WTC11 (cell line): ENCODE results near the gene PDE6B. TPM values are rescaled to one million over a fixed set of nuclear protein-coding genes. Genes with fewer than 3 reads are reported as not detected.

Experiments
- ATAC-seq: fragments of 200-7000 bp; cut with Tn5 transposase; 2 replicates; pipeline ENCODE4 v1.10.0; 2021; ENCODE audit warnings: mild to moderate bottlenecking, moderate library complexity
- CTCF ChIA-PET: fragments of 300-600 bp; sonication (Branson Sonifier 250); formaldehyde crosslinking; loops from one replicate; lab custom pipeline; 2021; ENCODE audit warnings: antibody characterized with exemption; lab: Charles Lee
- POLR2A ChIA-PET: fragments of 350-600 bp; sonication (Branson Sonifier 250); formaldehyde crosslinking; loops from one replicate; lab custom pipeline; 2021; ENCODE audit warnings: antibody characterized with exemption; lab: Charles Lee
- DNase-seq: peaks from one replicate; pipeline ENCODE4 v3.0.0; 2021; ENCODE audit warnings: low spot score
- H3K27ac Mint-ChIP-seq: 2 replicates; pipeline ENCODE4 v1.8.0; 2021; ENCODE audit warnings: mixed read lengths
- H3K27me3 Mint-ChIP-seq: 2 replicates; pipeline ENCODE4 v1.8.0; 2021; ENCODE audit warnings: low read depth, mild to moderate bottlenecking, moderate library complexity, mixed read lengths
- H3K36me3 Mint-ChIP-seq: 2 replicates; pipeline ENCODE4 v1.8.0; 2021; ENCODE audit warnings: mixed read lengths
- H3K4me1 Mint-ChIP-seq: 2 replicates; pipeline ENCODE4 v1.8.0; 2022; ENCODE audit warnings: mixed read lengths
- H3K4me3 Mint-ChIP-seq: 2 replicates; pipeline ENCODE4 v1.8.0; 2021; ENCODE audit warnings: mild to moderate bottlenecking, moderate library complexity, mixed read lengths
- H3K9me3 Mint-ChIP-seq: 2 replicates; pipeline ENCODE4 v1.8.0; 2021; ENCODE audit warnings: mixed read lengths
- CDX4 ChIP-seq: fragments of 250-450 bp; sonication (Bioruptor Pico); IDR thresholded peaks from 2 replicates; pipeline ENCODE4 v1.9.0; 2021; ENCODE audit warnings: moderate library complexity, mild to moderate bottlenecking, inconsistent platforms, borderline replicate concordance
- CREB1 ChIP-seq: sonication (generic); formaldehyde crosslinking; IDR thresholded peaks from 2 replicates; pipeline ENCODE4 v1.8.0; 2023; ENCODE audit warnings: mild to moderate bottlenecking, missing genetic modification reagents
- E2F4 ChIP-seq: sonication (generic); formaldehyde crosslinking; IDR thresholded peaks from 2 replicates; pipeline ENCODE4 v1.8.1; 2022; ENCODE audit warnings: low read depth, mild to moderate bottlenecking, moderate library complexity, missing genetic modification reagents, borderline replicate concordance
- ERG ChIP-seq: fragments of 250-450 bp; sonication (Bioruptor Pico); IDR thresholded peaks from 2 replicates; pipeline ENCODE4 v1.8.0; 2021; ENCODE audit warnings: mild to moderate bottlenecking
- FOXP1 ChIP-seq: sonication (generic); formaldehyde crosslinking; IDR thresholded peaks from 2 replicates; pipeline ENCODE4 v1.8.0; 2022; ENCODE audit warnings: missing genetic modification reagents, mild to moderate bottlenecking, moderate library complexity, borderline replicate concordance
- IRF2 ChIP-seq: sonication (generic); formaldehyde crosslinking; IDR thresholded peaks from 2 replicates; pipeline ENCODE4 v1.8.0; 2022; ENCODE audit warnings: low read depth, missing genetic modification reagents, borderline replicate concordance
- JAZF1 ChIP-seq: fragments of 250-450 bp; sonication (Bioruptor Pico); IDR thresholded peaks from 2 replicates; pipeline ENCODE4 v1.9.0; 2021; ENCODE audit warnings: moderate library complexity, mild to moderate bottlenecking, inconsistent platforms
- MAX ChIP-seq: sonication (generic); formaldehyde crosslinking; IDR thresholded peaks from 2 replicates; pipeline ENCODE4 v1.8.0; 2022; ENCODE audit warnings: mild to moderate bottlenecking, missing genetic modification reagents
- NFYB ChIP-seq: sonication (generic); formaldehyde crosslinking; conservative IDR thresholded peaks from 2 replicates; pipeline ENCODE4 v1.8.0; 2022; ENCODE audit warnings: low read depth, missing genetic modification reagents
- OVOL2 ChIP-seq: fragments of 250-450 bp; sonication (Bioruptor Pico); IDR thresholded peaks from 2 replicates; pipeline ENCODE4 v1.9.0; 2021; ENCODE audit warnings: mild to moderate bottlenecking, borderline replicate concordance
- PRDM15 ChIP-seq: sonication (generic); formaldehyde crosslinking; IDR thresholded peaks from 2 replicates; pipeline ENCODE4 v1.8.0; 2022; ENCODE audit warnings: missing genetic modification reagents
- RORB ChIP-seq: fragments of 250-450 bp; sonication (Bioruptor Pico); IDR thresholded peaks from 2 replicates; pipeline ENCODE4 v1.9.0; 2021; ENCODE audit warnings: mild to moderate bottlenecking
- USF1 ChIP-seq: sonication (generic); formaldehyde crosslinking; IDR thresholded peaks from 2 replicates; pipeline ENCODE4 v1.8.0; 2022; ENCODE audit warnings: mild to moderate bottlenecking, missing genetic modification reagents
- ZBTB21 ChIP-seq: sonication (generic); formaldehyde crosslinking; IDR thresholded peaks from 2 replicates; pipeline ENCODE4 v1.8.1; 2023; ENCODE audit warnings: mild to moderate bottlenecking, missing genetic modification reagents, borderline replicate concordance
- ZNF121 ChIP-seq: sonication (generic); formaldehyde crosslinking; IDR thresholded peaks from 2 replicates; pipeline ENCODE4 v1.8.0; 2023; ENCODE audit warnings: missing genetic modification reagents
- ZNF138 ChIP-seq: sonication (generic); formaldehyde crosslinking; conservative IDR thresholded peaks from 2 replicates; pipeline ENCODE4 v1.8.1; 2022; ENCODE audit warnings: mild to moderate bottlenecking, moderate library complexity, missing genetic modification reagents
- ZNF219 ChIP-seq: sonication (generic); formaldehyde crosslinking; IDR thresholded peaks from 2 replicates; pipeline ENCODE4 v1.8.0; 2023; ENCODE audit warnings: missing genetic modification reagents, mild to moderate bottlenecking, borderline replicate concordance
- ZNF317 ChIP-seq: sonication (generic); formaldehyde crosslinking; IDR thresholded peaks from 2 replicates; pipeline ENCODE4 v1.8.1; 2023; ENCODE audit warnings: low read depth, mild to moderate bottlenecking, moderate library complexity, missing genetic modification reagents, borderline replicate concordance
- ZNF396 ChIP-seq: fragments of 250-450 bp; sonication (Bioruptor Pico); IDR thresholded peaks from 2 replicates; pipeline ENCODE4 v1.8.0; 2021; ENCODE audit warnings: mild to moderate bottlenecking, moderate library complexity, borderline replicate concordance
- ZNF425 ChIP-seq: fragments of 250-450 bp; sonication (Bioruptor Pico); conservative IDR thresholded peaks from 2 replicates; pipeline ENCODE4 v1.9.0; 2021; ENCODE audit warnings: mild to moderate bottlenecking
- total RNA-seq: library from RNA; stranded (reverse); gene quantifications from 3 replicates; pipeline ENCODE4 v1.2.3, GENCODE V29; 2021

PDE6B gene
- total RNA-seq, 1 experiment from 2014 or later = 7.1 TPM

- ChIA-PET POLR2A (interaction anchor here (0.7 to 1.1 kb wide), 3 partner anchors 10 to 43 kb away, joined by 3 to 4 read pairs (median 3); partner anchors contain the start of genes ATP5ME and MYL5), CTCF (interaction anchor here (0.7 to 2.6 kb wide), 6 partner anchors 9 to 88 kb away, joined by 3 to 17 read pairs (median 8); partner anchors contain the start of genes ATP5ME and MYL5)
- H3K36me3 Mint-ChIP-seq = no peaks in the 10 kb centered on the region; the same call in none of the 2 replicates
- H3K4me1 Mint-ChIP-seq = peaks cover 3% of the 10 kb centered on the region
- no peak for TF ChIP-seq PRDM15
- peak; percentile 14; the same call in 1 of the 2 replicates for TF ChIP-seq ZNF121
- TF ChIP-seq CREB1 (CRISPR knock-in tag) = no peak
- H3K27me3 Mint-ChIP-seq = no peaks in the 10 kb centered on the region; the same call in 1 of the 2 replicates
- ATAC-seq (no peak), DNase-seq (no peak)
- peak overlapping the region; percentile 70 for H3K4me3 Mint-ChIP-seq
- H3K9me3 Mint-ChIP-seq = peaks cover 4% of the 10 kb centered on the region; the same call in 1 of the 2 replicates
- H3K27ac Mint-ChIP-seq = no peak overlapping the region
These were observed 39.4 kb downstream of the PDE6B start for GRCh38 chr4:664713-665231.

- ChIA-PET CTCF (interaction anchor here (2.6 kb wide), 1 partner anchor 9 kb away, joined by 12 read pairs; the partner anchor contains the start of genes ATP5ME and MYL5), POLR2A (no interaction called here)
- H3K4me1 Mint-ChIP-seq = peaks cover 3% of the 10 kb centered on the region
- no peak for ATAC-seq
- TF ChIP-seq ZNF219 (no peak), ERG (CRISPR knock-in tag) (no peak), E2F4 (CRISPR knock-in tag) (no peak), ZNF317 (no peak), IRF2 (CRISPR knock-in tag) (no peak), ZNF425 (CRISPR knock-in tag) (no peak), CDX4 (CRISPR knock-in tag) (no peak), ZNF396 (no peak), RORB (CRISPR knock-in tag) (no peak), MAX (CRISPR knock-in tag) (no peak), USF1 (no peak), OVOL2 (CRISPR knock-in tag) (no peak), ZBTB21 (CRISPR knock-in tag) (no peak), FOXP1 (no peak), NFYB (CRISPR knock-in tag) (no peak), JAZF1 (CRISPR knock-in tag) (no peak), ZNF138 (no peak), PRDM15 (no peak)
- no peaks in the 10 kb centered on the region; the same call in 1 of the 2 replicates for H3K36me3 Mint-ChIP-seq
- no peak overlapping the region for H3K27ac Mint-ChIP-seq
- no peaks in the 10 kb centered on the region; the same call in 1 of the 2 replicates for H3K27me3 Mint-ChIP-seq
- H3K4me3 Mint-ChIP-seq = no peak overlapping the region; the same call in 1 of the 2 replicates
- no peak for DNase-seq
- H3K9me3 Mint-ChIP-seq = no peaks in the 10 kb centered on the region
These were observed 40.0 kb downstream of the PDE6B start for GRCh38 chr4:665381-665750.
